Measurements from ENCODE around the gene SLC6A5.

GRCh38 chr11:20592741-20593140, 6.7 kb upstream of the SLC6A5 start:
- TF ChIP-seq POLR2A (IDR thresholded peaks at IDR 0.05), result no peak
- TF ChIP-seq CTCF (IDR thresholded peaks at IDR 0.05), result no peak
